Esophagus squamous epithelium (tissue), 5 donors: ENCODE data around the gene PCDHA9. TPM values are rescaled to one million over a fixed set of nuclear protein-coding genes. Genes with fewer than 3 reads are reported as not detected.

Source experiments
- DNase-seq: peaks from one replicate; lab custom pipeline; 2025; lab: John Stamatoyannopoulos, UW
- H3K27ac ChIP-seq, 4 donors: fragments of 200-600 bp; sonication (generic); one replicate each; pipeline ENCODE4 v1.5.1; 2016 to 2019; ENCODE audit warnings: mild to moderate bottlenecking in 1 of 4
- H3K27me3 ChIP-seq, 4 donors: fragments of 200-600 bp; sonication (generic); 1 replicate in 3 of 4; 2 replicates in 1 of 4; pipeline versions ENCODE4 v1.5.1 to v1.6.0; 2017 to 2021; ENCODE audit warnings: antibody characterized with exemption in 1 of 4
- H3K36me3 ChIP-seq, 3 donors: fragments of 200-600 bp; sonication (generic); one replicate each; pipeline ENCODE4 v1.5.1; 2016 to 2019
- H3K4me1 ChIP-seq, 3 donors: fragments of 200-600 bp; sonication (generic); one replicate each; pipeline ENCODE4 v1.5.1; 2017 to 2019
- H3K4me3 ChIP-seq, 4 donors: fragments of 200-600 bp; sonication (generic); 1 replicate in 3 of 4; 2 replicates in 1 of 4; pipeline ENCODE4 v1.5.1; 2016 to 2019; ENCODE audit warnings: mild to moderate bottlenecking in 2 of 4, moderate library complexity in 1 of 4
- H3K9me3 ChIP-seq, 3 donors: fragments of 200-600 bp; sonication (generic); one replicate each; pipeline ENCODE4 v1.5.1; 2016 to 2019
- CTCF ChIP-seq, 6 experiments: fragments of 450-650 bp in 4 of 6; fragments of 200-600 bp in 2 of 6; sonication (generic) in 2 of 6; IDR thresholded peaks; one replicate each; pipeline ENCODE4 v1.5.1; 2016 to 2019; ENCODE audit warnings: antibody characterized with exemption in 6 of 6, mild to moderate bottlenecking in 4 of 6, moderate library complexity in 4 of 6
- POLR2A ChIP-seq, 4 donors: fragments of 450-650 bp; IDR thresholded peaks; one replicate each; pipeline ENCODE4 v1.6.1; 2017; ENCODE audit warnings: antibody characterized with exemption in 4 of 4, mild to moderate bottlenecking in 4 of 4, moderate library complexity in 3 of 4
- WGBS, 2 donors: methylation state at CpG; one replicate each; pipeline ENCODE4 v1.1.5; 2018; 5-methylcytosine and 5-hydroxymethylcytosine counted together
- intact Hi-C: fragments of 100-400 bp; cut with DNase I; formaldehyde crosslinking; loops from one replicate; pipeline ENCODE4 v1.15.0; 2022
- total RNA-seq, 4 donors: library from RNA; depleted of rRNA; stranded (reverse); fragments of >200 nt; gene quantifications; one replicate each; pipeline ENCODE4 v1.1.0, GENCODE V29; 2016
- donor health status: DM: yes; HTN: yes; CAD: no.

PCDHA9 gene
- total RNA-seq, 4 donors from 2014 or later, result 0.19 TPM; not detected in 3

- TF ChIP-seq POLR2A (IDR thresholded peaks at IDR 0.05), result no peak
- no peak for TF ChIP-seq CTCF (IDR thresholded peaks at IDR 0.05)
- H3K27ac ChIP-seq, result no peak within 1 kb of the TSS
- no peaks in the 10 kb centered on the region for H3K4me1 ChIP-seq
- H3K9me3 ChIP-seq, result peaks cover 0 to 40% (median 24%) of the 10 kb centered on the region in 3 donors
- peaks cover 0 to 40% (median 0%) of the 10 kb centered on the region in 4 donors for H3K27me3 ChIP-seq
- peak within 1 kb of the TSS in 1 of 4 donors; percentile 24 for H3K4me3 ChIP-seq
- WGBS, 2 donors, result 26 to 40% methylated on average over 31 to 38 of the region's 44 CpGs
- intact Hi-C loops, result no loop called here
- no peaks in the 10 kb centered on the region for H3K36me3 ChIP-seq
- no peak for DNase-seq
Observed at GRCh38 chr5:140855772-140856674, 7.8 kb downstream of the PCDHA9 start, which contains the start of gene PCDHA10. TSS of gene PCDHA10 (plus strand) at chr5:140855897. CDS start at chr5:140856049, 152 bp downstream.

GRCh38 chr5:140857177-140857986 is 9.2 kb downstream of the PCDHA9 start:
- Histone ChIP-seq H3K4me3 (no peak overlapping the region), H3K27me3 (peaks cover 0 to 46% (median 0%) of the 10 kb centered on the region in 4 donors), H3K36me3 (no peaks in the 10 kb centered on the region), H3K27ac (no peak overlapping the region), H3K9me3 (peaks cover 0 to 51% (median 22%) of the 10 kb centered on the region in 3 donors), H3K4me1 (no peaks in the 10 kb centered on the region)
- intact Hi-C loops, result no loop called here
- WGBS, 2 donors, result 72 to 79% methylated on average over 22 to 23 of the region's 94 CpGs
- no peak for DNase-seq
- TF ChIP-seq POLR2A (IDR thresholded peaks at IDR 0.05) (no peak), CTCF (IDR thresholded peaks at IDR 0.05) (no peak)

DNA sequence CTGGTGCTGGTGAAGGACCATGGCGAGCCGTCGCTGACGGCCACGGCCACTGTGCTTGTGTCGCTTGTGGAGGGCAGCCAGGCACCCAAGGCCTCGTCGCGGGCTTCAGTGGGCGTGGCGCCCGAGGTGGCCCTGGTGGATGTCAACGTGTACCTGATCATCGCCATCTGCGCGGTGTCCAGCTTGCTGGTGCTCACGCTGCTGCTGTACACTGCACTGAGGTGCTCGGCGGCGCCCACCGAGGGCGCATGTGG is 9.7 kb downstream of the PCDHA9 start:
- no peak for DNase-seq
- H3K27me3 ChIP-seq, result peaks cover 0 to 47% (median 0%) of the 10 kb centered on the region in 4 donors
- H3K4me1 ChIP-seq, result no peaks in the 10 kb centered on the region
- 67% methylated on average over 1 of the region's 22 CpGs; no CpG with 5 or more reads in 1 of the 2 donors for WGBS, 2 donors
- no peak overlapping the region for H3K27ac ChIP-seq
- TF ChIP-seq CTCF (IDR thresholded peaks at IDR 0.05), result no peak
- no peak for TF ChIP-seq POLR2A (IDR thresholded peaks at IDR 0.05)
- no peak overlapping the region for H3K4me3 ChIP-seq
- intact Hi-C loops, result no loop called here
- peaks cover 0 to 54% (median 27%) of the 10 kb centered on the region in 3 donors for H3K9me3 ChIP-seq
- H3K36me3 ChIP-seq, result no peaks in the 10 kb centered on the region

GRCh38 chr5:140862441-140863295 is 14.5 kb downstream of the PCDHA9 start:
- WGBS, 2 donors, result 58 to 73% methylated on average over 35 to 54 of the region's 76 CpGs
- H3K36me3 ChIP-seq, result no peaks in the 10 kb centered on the region
- no peak overlapping the region for H3K27ac ChIP-seq
- intact Hi-C loops, result no loop called here
- TF ChIP-seq POLR2A (IDR thresholded peaks at IDR 0.05) (no peak), CTCF (IDR thresholded peaks at IDR 0.05) (no peak)
- H3K9me3 ChIP-seq, result peaks cover 0 to 34% (median 14%) of the 10 kb centered on the region in 3 donors
- peaks cover 0 to 22% (median 0%) of the 10 kb centered on the region in 4 donors for H3K27me3 ChIP-seq
- H3K4me1 ChIP-seq, result no peaks in the 10 kb centered on the region
- no peak overlapping the region for H3K4me3 ChIP-seq
- no peak for DNase-seq
